ENCODE results near the gene RNF38. TPM values are rescaled to one million over a fixed set of nuclear protein-coding genes. Genes with fewer than 3 reads are reported as not detected.
"Not testable (repeated sequence)": the region's sequence is repeated elsewhere in the genome, so short reads cannot be mapped to it uniquely, and the experiment has no call there.

Gene RNF38
- total RNA-seq, 2 experiments from 2014 or later = 88.1 to 104 TPM

GRCh38 chr9:36415822-36416525 is 15.9 kb upstream of the RNF38 start:
- peaks cover 45% of the 10 kb centered on the region for H3K36me3 Mint-ChIP-seq (ENCODE audit: low read depth)
- no peak overlapping the region for H3K4me3 Mint-ChIP-seq
- peaks cover 36% of the 10 kb centered on the region for H3K4me1 Mint-ChIP-seq (ENCODE audit: low read depth)
- DNase-seq = no peak
- no peaks in the 10 kb centered on the region for H3K27me3 Mint-ChIP-seq
- no peak overlapping the region for H3K27ac Mint-ChIP-seq
- no peak for TF ChIP-seq CTCF (IDR thresholded peaks at IDR 0.05)
- Histone ChIP-seq H3K4me3 (ENCODE audit: low read length) (no peak overlapping the region), H3K27me3 (ENCODE audit: control insufficient read depth in 1 of 2, insufficient read depth in 2 of 2, low read length in 2 of 2) (no peaks in the 10 kb centered on the region), H3K36me3 (ENCODE audit: insufficient read depth, low read length) (peaks cover 21% of the 10 kb centered on the region), H3K27ac (ENCODE audit: low read depth in 1 of 2, low read length in 2 of 2) (no peak overlapping the region), H3K4me1 (ENCODE audit: insufficient read depth, low read length) (no peaks in the 10 kb centered on the region), H3K9me3 (ENCODE audit: control insufficient read depth in 1 of 2, insufficient read depth in 1 of 2, low read length in 2 of 2) (no peaks in the 10 kb centered on the region)
- POLR2A ChIA-PET = no interaction called here
- ATAC-seq (ENCODE audit: poor library complexity) = no peak
- CTCF ChIA-PET = no interaction called here
- intact Hi-C loops (cut with DNase I, micrococcal nuclease) = no loop called here
- no peaks in the 10 kb centered on the region for H3K9me3 Mint-ChIP-seq

- H3K27me3 ChIP-seq (ENCODE audit: control insufficient read depth in 1 of 2, insufficient read depth in 2 of 2, low read length in 2 of 2); H3K4me1 ChIP-seq (ENCODE audit: insufficient read depth, low read length); CTCF ChIA-PET; DNase-seq; ATAC-seq (ENCODE audit: poor library complexity); POLR2A ChIA-PET; H3K36me3 ChIP-seq (ENCODE audit: insufficient read depth, low read length); H3K9me3 ChIP-seq (ENCODE audit: control insufficient read depth in 1 of 2, insufficient read depth in 1 of 2, low read length in 2 of 2); H3K27ac ChIP-seq (ENCODE audit: low read depth in 1 of 2, low read length in 2 of 2); H3K27ac Mint-ChIP-seq; H3K27me3 Mint-ChIP-seq; intact Hi-C loops (cut with DNase I, micrococcal nuclease); H3K4me3 Mint-ChIP-seq; H3K4me3 ChIP-seq (ENCODE audit: low read length); H3K9me3 Mint-ChIP-seq: not testable (repeated sequence)
- Mint-ChIP-seq H3K4me1 (ENCODE audit: low read depth) (peaks cover 53% of the 10 kb centered on the region), H3K36me3 (ENCODE audit: low read depth) (peaks cover 26% of the 10 kb centered on the region)
These were observed 11.3 kb upstream of the RNF38 start for GRCh38 chr9:36411410-36411809.

- not testable (repeated sequence) for H3K36me3 ChIP-seq (ENCODE audit: insufficient read depth, low read length); H3K27ac ChIP-seq (ENCODE audit: low read depth in 1 of 2, low read length in 2 of 2); H3K9me3 Mint-ChIP-seq; H3K4me3 Mint-ChIP-seq; H3K4me3 ChIP-seq (ENCODE audit: low read length); H3K27me3 Mint-ChIP-seq; H3K4me1 ChIP-seq (ENCODE audit: insufficient read depth, low read length); H3K27me3 ChIP-seq (ENCODE audit: control insufficient read depth in 1 of 2, insufficient read depth in 2 of 2, low read length in 2 of 2); H3K9me3 ChIP-seq (ENCODE audit: control insufficient read depth in 1 of 2, insufficient read depth in 1 of 2, low read length in 2 of 2); ATAC-seq (ENCODE audit: poor library complexity); DNase-seq
- H3K27ac Mint-ChIP-seq = peak overlapping the region; percentile 54
- CTCF ChIA-PET = interaction anchor here (1.5 to 2.7 kb wide), 3 partner anchors 146 to 320 kb away, joined by 4 to 64 read pairs (median 24); no protein-coding TSS in a partner anchor
- intact Hi-C loops (cut with DNase I, micrococcal nuclease) = loop anchor here in 1 of 2 experiments (5.0 to 10.0 kb wide), 2 partner anchors 163 to 456 kb away; partner anchors contain the start of gene MELK
- peaks cover 10% of the 10 kb centered on the region for H3K36me3 Mint-ChIP-seq (ENCODE audit: low read depth)
- POLR2A ChIA-PET = interaction anchor here (0.9 to 1.1 kb wide), 2 partner anchors 9 to 139 kb away, joined by 3 to 4 read pairs; partner anchors contain the start of gene RNF38
- H3K4me1 Mint-ChIP-seq (ENCODE audit: low read depth) = peaks cover 38% of the 10 kb centered on the region
These were observed 9.0 kb upstream of the RNF38 start for GRCh38 chr9:36409076-36409475.

- ChIA-PET CTCF (interaction anchor here (0.6 to 2.7 kb wide), 28 partner anchors 10 to 322 kb away, joined by 3 to 64 read pairs (median 5); no protein-coding TSS in a partner anchor), POLR2A (interaction anchor here (0.6 to 2.3 kb wide), 12 partner anchors 11 to 359 kb away, joined by 3 to 20 read pairs (median 6); no protein-coding TSS in a partner anchor)
- Histone ChIP-seq H3K4me3 (ENCODE audit: low read length) (no peak overlapping the region), H3K4me1 (ENCODE audit: insufficient read depth, low read length) (peaks cover 6% of the 10 kb centered on the region), H3K27me3 (ENCODE audit: control insufficient read depth in 1 of 2, insufficient read depth in 2 of 2, low read length in 2 of 2) (no peaks in the 10 kb centered on the region), H3K36me3 (ENCODE audit: insufficient read depth, low read length) (no peaks in the 10 kb centered on the region), H3K9me3 (ENCODE audit: control insufficient read depth in 1 of 2, insufficient read depth in 1 of 2, low read length in 2 of 2) (no peaks in the 10 kb centered on the region), H3K27ac (ENCODE audit: low read depth in 1 of 2, low read length in 2 of 2) (no peak overlapping the region)
- ATAC-seq (ENCODE audit: poor library complexity) = peak; percentile 96
- H3K36me3 Mint-ChIP-seq (ENCODE audit: low read depth) = no peaks in the 10 kb centered on the region
- intact Hi-C loops (cut with DNase I, micrococcal nuclease) = loop anchor here (1.0 to 10.0 kb wide), 7 partner anchors 40 to 458 kb away; partner anchors contain the start of gene MELK (in 1 of the 2)
- peak; percentile 95 for TF ChIP-seq CTCF (IDR thresholded peaks at IDR 0.05)
- H3K4me3 Mint-ChIP-seq = no peak overlapping the region
- no peaks in the 10 kb centered on the region for H3K9me3 Mint-ChIP-seq
- peaks cover 26% of the 10 kb centered on the region for H3K4me1 Mint-ChIP-seq (ENCODE audit: low read depth)
- H3K27me3 Mint-ChIP-seq = no peaks in the 10 kb centered on the region
- H3K27ac Mint-ChIP-seq = peak overlapping the region; percentile 67
- peak; percentile 35 to 88 (median 51) for DNase-seq
These were observed 7.2 kb upstream of the RNF38 start for GRCh38 chr9:36407122-36407723.
